ENCODE results near the gene NKX6-2. TPM values are rescaled to one million over a fixed set of nuclear protein-coding genes. Genes with fewer than 3 reads are reported as not detected.
"Not testable (repeated sequence)": the region's sequence is repeated elsewhere in the genome, so short reads cannot be mapped to it uniquely, and the experiment has no call there.

The NKX6-2 gene
- total RNA-seq, 2 experiments from 2014 or later: not detected

DNA sequence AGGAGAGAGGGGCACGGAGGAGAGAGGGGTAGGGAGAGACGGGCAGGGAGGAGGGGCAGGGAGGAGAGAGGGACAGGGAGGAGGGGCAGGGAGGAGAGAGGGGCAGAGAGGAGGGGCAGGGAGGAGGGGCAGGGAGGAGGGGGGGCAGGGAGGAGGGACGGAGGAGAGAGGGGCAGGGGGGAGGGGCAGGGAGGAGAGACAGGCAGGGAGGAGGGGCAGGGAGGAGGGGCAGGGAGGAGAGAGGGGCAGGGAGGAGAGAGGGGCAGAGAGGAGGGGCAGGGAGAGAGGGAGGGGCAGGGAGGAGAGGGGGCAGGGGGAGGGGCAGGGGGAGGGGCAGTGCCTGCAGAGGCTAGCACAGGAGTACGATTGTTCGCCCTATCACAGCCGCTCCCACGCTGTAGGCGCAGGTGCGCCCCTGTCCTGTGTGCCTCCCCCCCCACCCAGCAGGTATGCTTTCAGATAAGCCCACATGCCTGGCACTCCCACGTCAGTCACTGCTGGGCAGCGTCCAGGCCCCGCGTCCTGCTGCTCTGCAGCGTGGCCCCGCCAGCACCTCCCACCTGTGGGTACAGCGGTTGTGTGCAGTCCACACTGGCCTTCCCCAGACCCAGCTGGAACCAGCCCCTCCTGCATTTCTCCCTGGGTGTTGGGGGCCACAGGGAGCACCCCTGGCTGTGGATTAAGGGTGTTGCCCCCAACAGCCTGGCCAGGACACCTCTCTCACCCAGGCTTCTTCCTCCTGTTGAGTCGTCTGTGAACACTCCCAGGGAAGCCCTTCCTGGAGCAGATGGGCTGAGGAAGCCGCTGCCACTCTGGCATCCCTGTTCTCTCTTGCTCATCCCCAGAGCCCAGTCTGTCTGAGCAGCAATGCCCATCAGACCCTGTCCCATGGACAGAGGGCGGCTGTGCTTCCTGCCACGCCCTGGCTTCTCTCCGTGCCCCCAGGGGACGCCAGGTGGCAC, 10.8 kb downstream of the NKX6-2 start:
- POLR2A ChIA-PET: no interaction called here
- H3K9me3 Mint-ChIP-seq: peaks cover 1% of the 10 kb centered on the region
- no peaks in the 10 kb centered on the region for H3K27me3 Mint-ChIP-seq
- H3K4me3 Mint-ChIP-seq: no peak overlapping the region
- no peaks in the 10 kb centered on the region for H3K4me1 Mint-ChIP-seq
- DNase-seq (no peak), ATAC-seq (ENCODE audit: low read depth) (no peak)
- no peak overlapping the region for H3K27ac Mint-ChIP-seq
- H3K36me3 Mint-ChIP-seq: peaks cover 8% of the 10 kb centered on the region

DNA sequence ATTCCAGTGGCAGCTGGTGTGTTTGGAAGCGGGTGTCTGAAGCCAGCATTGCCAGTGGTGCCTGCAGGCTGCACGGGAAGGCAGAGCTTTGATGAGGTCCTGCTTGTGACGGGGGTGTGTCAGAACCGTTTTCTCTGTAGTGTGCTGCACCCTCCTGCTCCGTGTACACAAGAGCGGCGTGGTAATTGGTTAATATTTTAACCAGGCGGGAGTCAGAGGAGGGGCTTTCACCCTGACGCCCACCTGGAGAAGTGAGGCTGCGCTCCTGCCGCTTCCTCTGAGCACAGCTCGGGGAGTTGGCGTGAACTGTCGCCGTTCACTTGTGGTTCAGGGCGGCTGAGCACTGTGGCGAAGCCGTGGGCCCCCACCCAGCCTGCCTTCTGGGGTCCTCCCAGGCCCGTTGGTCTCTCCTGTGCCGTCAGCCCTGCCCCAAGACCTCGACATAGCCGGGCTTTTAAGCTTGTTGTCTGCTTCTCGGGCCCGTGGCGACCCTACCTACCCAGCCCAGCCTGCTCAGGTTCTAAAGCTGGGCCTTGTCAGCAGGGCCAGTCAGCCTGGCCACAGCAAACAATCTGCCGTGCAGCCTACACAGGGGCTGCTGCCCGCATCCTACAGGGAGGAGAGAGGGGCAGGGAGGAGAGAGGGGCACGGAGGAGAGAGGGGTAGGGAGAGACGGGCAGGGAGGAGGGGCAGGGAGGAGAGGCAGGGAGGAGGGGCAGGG, 11.6 kb downstream of the NKX6-2 start:
- H3K4me1 Mint-ChIP-seq: no peaks in the 10 kb centered on the region
- H3K27ac Mint-ChIP-seq: no peak overlapping the region
- POLR2A ChIA-PET: no interaction called here
- H3K9me3 Mint-ChIP-seq: peaks cover 1% of the 10 kb centered on the region
- no peak for DNase-seq
- no peak overlapping the region for H3K4me3 Mint-ChIP-seq
- H3K36me3 Mint-ChIP-seq: peaks cover 8% of the 10 kb centered on the region
- no peak for ATAC-seq (ENCODE audit: low read depth)
- H3K27me3 Mint-ChIP-seq: no peaks in the 10 kb centered on the region

DNA sequence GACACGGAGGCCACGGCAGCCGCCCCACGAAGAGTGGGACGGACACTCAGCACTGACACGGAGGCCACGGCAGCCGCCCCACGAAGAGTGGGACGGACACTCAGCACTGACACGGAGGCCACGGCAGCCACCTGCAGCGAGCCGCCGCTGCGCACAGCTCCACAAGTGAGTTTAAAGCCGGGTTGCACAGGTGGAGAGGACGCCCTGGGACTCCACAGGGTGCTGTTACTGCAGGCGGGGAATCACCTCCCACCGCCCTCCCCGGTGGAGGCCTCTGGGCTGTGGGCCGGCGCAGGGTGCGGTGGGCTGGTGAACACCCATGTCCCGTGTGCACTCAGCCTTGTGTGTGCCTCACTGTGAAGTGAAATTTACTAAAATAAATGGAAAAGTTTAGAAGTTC, 13.1 kb downstream of the NKX6-2 start:
- DNase-seq; H3K9me3 Mint-ChIP-seq; H3K27ac Mint-ChIP-seq; H3K27me3 Mint-ChIP-seq; H3K4me3 Mint-ChIP-seq; POLR2A ChIA-PET; ATAC-seq (ENCODE audit: low read depth); H3K36me3 Mint-ChIP-seq; H3K4me1 Mint-ChIP-seq: not testable (repeated sequence)

DNA sequence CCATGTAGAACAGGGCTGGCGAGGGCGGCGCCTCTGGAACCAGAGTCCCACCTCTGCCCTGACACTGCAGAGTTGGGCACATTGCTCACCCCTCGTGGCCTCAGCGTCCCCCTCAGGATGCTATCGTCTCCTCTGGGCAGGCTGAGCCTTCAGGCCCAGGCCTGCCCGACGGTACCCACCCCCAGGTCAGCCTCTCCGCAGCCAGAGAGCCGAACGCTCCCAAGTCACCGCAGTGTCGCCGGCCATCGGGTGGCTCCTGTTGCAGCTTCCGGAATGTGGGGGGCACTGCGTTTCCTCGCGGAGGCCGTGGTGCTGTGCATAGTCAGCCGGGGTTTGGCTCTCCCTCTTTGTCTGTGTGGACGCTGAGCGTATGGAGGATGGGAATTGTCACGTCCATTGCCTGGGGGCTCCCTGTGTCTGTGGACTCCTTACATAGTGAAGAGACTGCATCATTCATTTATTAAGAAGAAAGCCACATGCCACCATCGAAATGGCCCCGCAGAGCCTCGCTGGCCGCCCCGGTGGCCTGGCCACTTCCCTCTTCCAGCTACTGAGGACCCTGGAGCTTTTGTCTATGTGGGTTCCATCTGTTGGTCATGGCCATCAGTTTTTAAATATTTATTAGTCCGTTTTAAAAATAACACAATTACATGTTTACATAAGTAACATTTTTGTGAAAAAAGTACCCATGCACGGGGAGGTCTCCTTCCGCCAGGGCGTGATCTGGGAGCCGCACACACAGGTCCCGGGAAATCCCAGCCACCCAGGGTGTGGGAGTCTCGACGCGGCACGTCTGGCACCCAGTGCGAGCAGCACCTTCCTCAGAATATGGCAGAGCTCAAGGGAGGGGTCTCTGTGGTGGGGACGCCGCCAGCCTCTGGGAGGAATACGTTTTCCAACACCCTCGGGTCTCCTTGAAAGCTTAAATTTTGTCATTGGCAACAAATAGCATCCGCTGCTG, 15.6 kb downstream of the NKX6-2 start:
- ATAC-seq (ENCODE audit: low read depth) (no peak), DNase-seq (no peak)
- Mint-ChIP-seq H3K36me3 (peaks cover 13% of the 10 kb centered on the region), H3K4me1 (no peaks in the 10 kb centered on the region), H3K4me3 (no peak overlapping the region), H3K9me3 (peaks cover 3% of the 10 kb centered on the region), H3K27me3 (no peaks in the 10 kb centered on the region), H3K27ac (no peak overlapping the region)
- POLR2A ChIA-PET: no interaction called here

DNA sequence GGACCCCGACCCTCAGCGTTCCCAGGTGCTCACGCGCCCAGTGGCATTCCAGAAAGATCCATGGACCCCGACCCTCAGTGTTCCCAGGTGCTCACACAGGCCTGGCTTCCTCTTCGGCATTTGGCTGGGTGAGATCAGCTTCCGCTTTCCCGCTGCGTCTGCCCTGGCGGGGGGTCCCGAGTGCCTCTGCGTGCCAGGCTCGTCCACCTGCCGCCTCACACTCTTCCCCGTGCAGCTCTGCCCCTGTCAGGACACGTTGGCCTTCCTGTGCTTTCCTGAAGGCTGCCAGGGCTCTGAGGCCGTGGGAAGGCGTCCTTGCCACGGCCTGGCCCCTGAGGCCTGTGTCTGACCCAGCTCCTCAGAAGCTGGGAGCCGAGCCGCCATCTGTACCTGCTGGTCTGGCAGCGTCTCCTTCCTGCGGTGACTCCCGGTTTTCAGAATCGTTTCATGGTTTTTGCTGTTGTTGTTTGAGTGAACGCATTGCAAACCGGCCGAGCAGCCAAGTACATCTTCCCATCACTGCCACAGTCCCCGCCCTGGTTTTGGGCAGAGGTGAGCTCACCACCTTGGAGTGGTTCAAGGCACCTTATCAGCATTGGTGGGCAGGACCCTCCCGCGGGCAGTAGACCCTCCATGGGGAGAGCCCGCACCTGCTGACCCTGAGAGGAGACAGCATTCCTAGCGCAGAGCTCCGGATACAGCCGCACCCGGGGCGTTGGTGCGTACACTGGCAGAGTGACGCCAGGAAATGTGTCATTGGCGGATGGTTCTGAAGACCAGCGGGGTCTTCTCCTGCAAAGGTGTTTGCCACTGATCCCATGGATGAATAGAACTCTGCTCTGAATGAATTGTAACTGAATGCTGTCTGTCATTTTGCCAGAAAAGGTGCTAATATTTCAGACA, 17.4 kb downstream of the NKX6-2 start:
- POLR2A ChIA-PET: no interaction called here
- DNase-seq (no peak), ATAC-seq (ENCODE audit: low read depth) (no peak)
- Mint-ChIP-seq H3K4me1 (no peaks in the 10 kb centered on the region), H3K27me3 (no peaks in the 10 kb centered on the region), H3K9me3 (peaks cover 3% of the 10 kb centered on the region), H3K36me3 (peaks cover 13% of the 10 kb centered on the region), H3K4me3 (no peak overlapping the region), H3K27ac (no peak overlapping the region)

DNA sequence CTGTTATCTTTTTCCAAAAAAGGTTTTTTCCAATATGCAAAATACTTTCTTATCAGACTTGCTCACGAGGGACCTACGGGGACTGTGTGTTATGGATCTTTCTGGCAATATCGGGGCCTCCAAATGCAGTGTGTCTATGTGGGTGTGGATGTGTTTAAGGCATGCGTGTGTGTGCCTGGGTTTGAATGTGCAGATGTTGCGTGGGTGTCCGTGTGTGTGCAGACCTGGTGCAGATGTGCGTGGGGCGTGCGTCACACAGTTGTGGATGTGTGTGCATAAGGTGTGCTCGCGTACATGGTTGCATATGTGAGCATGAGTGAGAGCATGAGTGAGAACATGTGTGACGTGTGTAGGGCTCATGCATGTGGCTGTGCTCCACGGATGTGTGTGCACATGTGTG, 19.7 kb downstream of the NKX6-2 start:
- no peaks in the 10 kb centered on the region for H3K27me3 Mint-ChIP-seq
- H3K36me3 Mint-ChIP-seq: peaks cover 14% of the 10 kb centered on the region
- DNase-seq (no peak), ATAC-seq (ENCODE audit: low read depth) (no peak)
- POLR2A ChIA-PET: no interaction called here
- no peaks in the 10 kb centered on the region for H3K4me1 Mint-ChIP-seq
- H3K27ac Mint-ChIP-seq: no peak overlapping the region
- H3K9me3 Mint-ChIP-seq: peaks cover 1% of the 10 kb centered on the region
- H3K4me3 Mint-ChIP-seq: no peak overlapping the region

DNA sequence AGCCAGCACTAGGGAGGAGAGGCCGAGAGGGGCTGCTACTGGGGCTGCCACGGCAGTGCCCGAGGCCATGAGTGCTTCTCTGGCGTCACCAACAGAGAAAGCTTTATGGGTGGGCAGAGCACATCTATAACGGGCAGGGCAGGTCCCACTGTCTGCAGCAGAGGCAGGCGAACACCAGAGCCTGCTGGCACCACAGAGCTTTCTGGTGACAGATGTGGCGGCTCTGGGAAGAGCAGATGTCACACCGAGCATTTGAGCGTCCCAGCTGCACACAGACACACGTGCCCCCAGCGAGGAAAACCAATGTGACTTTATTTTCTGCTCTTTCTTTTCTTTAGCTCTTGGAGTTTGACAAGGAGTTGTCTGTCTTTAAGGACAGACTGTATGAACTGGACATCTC, 20.5 kb downstream of the NKX6-2 start:
- Mint-ChIP-seq H3K36me3 (peaks cover 9% of the 10 kb centered on the region), H3K9me3 (peaks cover 1% of the 10 kb centered on the region), H3K4me3 (no peak overlapping the region), H3K27ac (no peak overlapping the region), H3K27me3 (no peaks in the 10 kb centered on the region), H3K4me1 (no peaks in the 10 kb centered on the region)
- ATAC-seq (ENCODE audit: low read depth) (no peak), DNase-seq (no peak)
- POLR2A ChIA-PET: no interaction called here

DNA sequence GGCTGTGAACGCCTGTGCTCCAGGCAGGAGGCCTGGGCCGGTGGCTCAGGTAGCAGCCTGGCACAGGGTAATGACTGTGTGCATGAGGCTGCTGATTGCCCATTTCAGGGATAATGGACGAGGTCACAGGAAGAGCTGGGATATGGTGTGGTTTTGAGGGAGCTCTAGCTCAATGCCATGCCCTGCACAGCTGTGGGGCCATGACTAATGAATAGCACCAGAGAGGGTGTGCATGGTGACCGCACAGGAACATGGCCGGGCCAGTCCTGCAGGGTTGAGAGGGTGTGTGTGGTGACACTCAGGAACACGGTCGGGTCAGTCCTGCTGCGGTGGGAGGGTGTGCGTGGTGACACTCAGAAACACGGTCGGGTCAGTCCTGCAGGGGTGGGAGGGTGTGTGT, 21.8 kb downstream of the NKX6-2 start:
- Mint-ChIP-seq H3K27me3 (no peaks in the 10 kb centered on the region), H3K4me3 (no peak overlapping the region), H3K4me1 (no peaks in the 10 kb centered on the region), H3K27ac (no peak overlapping the region), H3K9me3 (peaks cover 1% of the 10 kb centered on the region), H3K36me3 (peaks cover 7% of the 10 kb centered on the region)
- POLR2A ChIA-PET: no interaction called here
- DNase-seq: no peak
- no peak for ATAC-seq (ENCODE audit: low read depth)

DNA sequence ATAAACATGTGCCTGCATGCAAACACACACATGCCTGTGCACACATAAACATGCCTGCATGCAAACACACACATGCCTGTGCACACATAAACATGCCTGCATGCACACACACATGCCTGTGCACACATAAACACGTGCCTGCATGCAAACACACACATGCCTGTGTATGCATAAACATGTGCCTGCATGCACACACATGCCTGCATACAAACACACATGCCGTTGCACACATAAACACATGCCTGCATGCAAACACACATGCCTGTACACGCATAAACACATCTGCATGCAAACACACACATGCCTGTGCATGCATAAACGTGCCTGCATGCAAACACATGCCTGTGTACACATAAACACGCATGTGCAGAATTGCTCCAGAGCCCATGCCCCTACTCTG, 22.4 kb downstream of the NKX6-2 start:
- no peak for DNase-seq
- Mint-ChIP-seq H3K4me3 (no peak overlapping the region), H3K9me3 (peaks cover 1% of the 10 kb centered on the region), H3K36me3 (peaks cover 7% of the 10 kb centered on the region), H3K27ac (no peak overlapping the region), H3K4me1 (no peaks in the 10 kb centered on the region), H3K27me3 (no peaks in the 10 kb centered on the region)
- no peak for ATAC-seq (ENCODE audit: low read depth)
- POLR2A ChIA-PET: no interaction called here

DNA sequence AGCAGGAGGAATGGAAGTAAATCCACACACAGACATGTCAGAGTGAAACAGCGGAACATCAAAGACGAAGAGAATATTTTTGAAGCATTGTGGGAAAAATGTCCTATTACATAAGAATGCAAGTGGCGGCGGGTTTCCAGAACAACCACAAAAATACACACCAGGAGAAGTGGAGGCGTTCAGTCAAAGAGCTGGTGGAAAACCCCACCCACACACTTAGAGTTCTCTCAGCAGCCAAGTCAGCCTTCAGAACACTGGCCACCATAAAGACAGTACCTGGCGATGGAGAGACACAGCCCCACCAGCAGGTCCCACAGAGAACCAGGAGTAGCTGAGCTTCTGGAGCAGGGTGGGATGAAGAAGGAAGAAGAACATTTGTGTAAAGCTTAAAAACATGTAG, 23.7 kb downstream of the NKX6-2 start:
- DNase-seq: no peak
- Mint-ChIP-seq H3K4me3 (no peak overlapping the region), H3K27me3 (no peaks in the 10 kb centered on the region), H3K4me1 (no peaks in the 10 kb centered on the region), H3K36me3 (peaks cover 8% of the 10 kb centered on the region), H3K27ac (no peak overlapping the region), H3K9me3 (peaks cover 1% of the 10 kb centered on the region)
- POLR2A ChIA-PET: no interaction called here
- no peak for ATAC-seq (ENCODE audit: low read depth)

DNA sequence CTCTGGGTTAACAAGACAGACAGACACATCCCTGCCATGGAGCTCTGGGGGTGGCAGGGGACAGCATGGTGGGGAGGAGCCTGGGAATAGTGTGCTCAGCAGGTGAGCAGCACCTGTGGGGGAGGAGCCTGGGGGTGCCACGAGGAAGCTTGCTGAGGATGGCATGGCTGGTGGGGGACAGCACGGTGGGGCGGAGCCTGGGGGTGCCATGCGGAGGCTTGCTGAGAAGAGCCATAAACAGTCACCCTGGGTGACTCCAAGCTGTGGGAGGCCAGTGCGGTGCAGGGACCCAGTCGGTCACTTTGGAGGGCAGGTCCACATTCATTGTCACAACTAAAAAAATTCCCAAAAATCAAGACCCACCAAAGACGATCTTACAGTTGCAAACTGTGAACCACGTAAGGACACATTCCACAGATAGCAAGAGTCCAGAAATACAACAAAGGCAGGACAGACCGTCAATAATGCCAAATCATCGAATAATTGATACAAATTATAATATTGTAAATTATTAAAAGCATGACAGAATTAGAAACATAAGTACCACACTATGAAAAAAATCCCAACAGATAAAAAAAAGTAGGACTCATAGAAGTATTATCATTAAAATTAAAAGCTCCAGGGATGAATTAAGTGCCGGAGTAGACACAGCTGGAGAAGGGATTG, 24.4 kb downstream of the NKX6-2 start:
- Mint-ChIP-seq H3K4me1 (no peaks in the 10 kb centered on the region), H3K9me3 (peaks cover 1% of the 10 kb centered on the region), H3K27ac (no peak overlapping the region), H3K27me3 (no peaks in the 10 kb centered on the region), H3K4me3 (no peak overlapping the region), H3K36me3 (peaks cover 8% of the 10 kb centered on the region)
- ATAC-seq (ENCODE audit: low read depth) (no peak), DNase-seq (no peak)
- POLR2A ChIA-PET: no interaction called here

DNA sequence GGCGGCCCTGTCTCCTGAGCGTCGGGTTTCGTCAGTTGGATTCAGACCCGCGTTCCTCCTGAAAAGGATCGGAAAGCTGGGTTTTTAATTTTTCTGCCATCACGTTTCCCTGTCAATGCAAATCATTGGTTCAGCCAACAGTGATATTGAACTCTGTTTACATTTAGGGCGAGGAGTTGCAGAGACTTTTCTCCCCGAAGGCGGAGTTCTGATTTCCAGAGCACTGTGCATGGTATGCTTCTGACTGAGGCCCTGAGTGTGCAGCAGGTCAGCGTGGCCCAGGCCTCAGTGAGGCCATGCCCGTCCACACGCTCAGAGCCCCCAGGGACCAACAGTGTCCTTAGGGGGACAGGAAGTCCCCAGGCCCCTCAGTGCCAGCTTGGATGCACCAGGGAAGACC, 27.1 kb downstream of the NKX6-2 start:
- ATAC-seq (ENCODE audit: low read depth): no peak
- peaks cover 2% of the 10 kb centered on the region for H3K4me1 Mint-ChIP-seq
- no peak overlapping the region for H3K4me3 Mint-ChIP-seq
- peaks cover 15% of the 10 kb centered on the region for H3K36me3 Mint-ChIP-seq
- H3K27me3 Mint-ChIP-seq: no peaks in the 10 kb centered on the region
- POLR2A ChIA-PET: no interaction called here
- H3K9me3 Mint-ChIP-seq: peaks cover 7% of the 10 kb centered on the region
- no peak overlapping the region for H3K27ac Mint-ChIP-seq
- DNase-seq: no peak
